OCI-M2 (cell line): Measurements from ENCODE around the gene PDP2.

Source experiments
- DNase-seq: peaks from one replicate; lab custom pipeline; 2025; ENCODE audit not compliant: unreplicated experiment; lab: John Stamatoyannopoulos, UW

The PDP2 gene

DNA sequence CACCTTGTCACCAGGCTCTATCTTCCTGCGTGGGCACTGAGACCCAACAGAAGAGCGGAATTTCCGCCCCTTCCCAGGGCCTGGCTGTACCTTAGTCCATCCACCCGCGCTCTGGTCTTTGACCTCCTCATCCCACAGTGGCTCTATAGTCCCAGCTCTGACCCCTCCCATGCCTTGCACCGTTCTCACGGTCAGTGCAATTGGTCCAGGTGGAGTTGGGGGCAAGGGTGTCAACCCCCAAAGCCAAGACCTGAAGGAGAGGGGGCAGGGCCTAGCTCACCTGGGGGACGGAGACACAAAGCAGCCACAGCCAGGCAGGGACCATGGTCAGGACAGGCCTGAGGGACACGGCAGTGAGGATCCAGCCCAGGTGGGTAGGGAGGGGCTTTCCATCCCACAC, 37.4 kb downstream of the PDP2 start:
- DNase-seq: no peak

DNA sequence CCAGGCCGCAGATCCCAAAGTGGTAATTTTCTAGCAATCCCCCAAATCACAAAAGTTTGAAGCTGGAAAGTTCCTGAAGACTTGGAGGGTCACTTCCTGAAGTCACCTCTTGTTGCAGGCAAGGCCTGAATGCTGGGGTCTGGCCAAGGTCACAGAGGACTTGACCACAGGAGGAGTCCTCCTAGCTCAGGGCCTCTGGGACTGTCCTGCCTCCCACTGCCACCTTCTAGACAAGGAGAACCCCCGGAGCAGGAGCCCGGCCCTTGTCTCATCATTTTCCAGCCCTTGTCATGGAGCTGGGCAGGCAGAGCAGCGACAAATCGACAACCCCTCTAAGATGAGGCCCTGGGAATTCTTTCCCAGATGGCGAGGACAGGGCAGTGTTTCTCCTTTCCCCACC, 38.0 kb downstream of the PDP2 start:
- DNase-seq: no peak

DNA sequence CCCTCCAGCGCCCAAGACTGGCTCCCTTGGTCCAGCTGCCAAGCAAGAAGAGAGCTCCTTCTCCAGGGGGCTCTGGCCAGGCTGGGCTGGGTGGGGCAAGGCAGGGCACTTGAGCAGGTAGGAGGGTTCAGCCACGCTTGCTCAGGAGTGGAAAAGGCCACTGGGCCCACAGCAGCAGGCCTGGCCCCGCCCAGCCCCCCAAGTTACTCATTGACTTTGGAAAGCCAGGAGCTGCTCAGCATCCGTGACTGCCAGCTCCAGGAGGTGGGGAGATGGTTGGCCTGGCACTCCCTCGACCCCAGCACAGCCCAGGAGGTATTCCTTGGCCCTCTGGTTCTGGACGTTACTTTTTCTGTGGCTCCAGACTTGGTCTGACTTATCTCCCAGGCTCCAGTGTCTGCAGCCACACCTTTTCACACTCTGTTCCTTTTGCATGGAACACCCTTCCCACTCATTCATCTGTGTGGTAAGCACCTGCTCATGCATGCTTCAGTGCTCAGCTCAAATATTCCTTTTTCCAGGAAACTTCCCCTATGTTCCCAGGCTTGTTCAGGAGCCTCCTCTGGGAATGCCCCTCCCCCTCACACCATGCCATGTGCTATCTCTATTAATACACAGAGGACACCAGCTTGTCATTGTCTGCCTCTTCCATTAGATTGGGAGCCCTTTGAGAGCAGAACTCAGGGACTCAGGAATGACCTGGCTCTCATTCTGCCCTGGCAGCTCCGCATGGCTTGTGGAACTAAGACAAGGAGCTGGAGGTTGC, 38.7 kb downstream of the PDP2 start, which contains the start of gene CDH16:
Gene CDH16 (minus strand): TSS at position 83 of the 766 bp plus-strand sequence. CDS start 820 bp downstream, outside the sequence.
- DNase-seq: no peak

DNA sequence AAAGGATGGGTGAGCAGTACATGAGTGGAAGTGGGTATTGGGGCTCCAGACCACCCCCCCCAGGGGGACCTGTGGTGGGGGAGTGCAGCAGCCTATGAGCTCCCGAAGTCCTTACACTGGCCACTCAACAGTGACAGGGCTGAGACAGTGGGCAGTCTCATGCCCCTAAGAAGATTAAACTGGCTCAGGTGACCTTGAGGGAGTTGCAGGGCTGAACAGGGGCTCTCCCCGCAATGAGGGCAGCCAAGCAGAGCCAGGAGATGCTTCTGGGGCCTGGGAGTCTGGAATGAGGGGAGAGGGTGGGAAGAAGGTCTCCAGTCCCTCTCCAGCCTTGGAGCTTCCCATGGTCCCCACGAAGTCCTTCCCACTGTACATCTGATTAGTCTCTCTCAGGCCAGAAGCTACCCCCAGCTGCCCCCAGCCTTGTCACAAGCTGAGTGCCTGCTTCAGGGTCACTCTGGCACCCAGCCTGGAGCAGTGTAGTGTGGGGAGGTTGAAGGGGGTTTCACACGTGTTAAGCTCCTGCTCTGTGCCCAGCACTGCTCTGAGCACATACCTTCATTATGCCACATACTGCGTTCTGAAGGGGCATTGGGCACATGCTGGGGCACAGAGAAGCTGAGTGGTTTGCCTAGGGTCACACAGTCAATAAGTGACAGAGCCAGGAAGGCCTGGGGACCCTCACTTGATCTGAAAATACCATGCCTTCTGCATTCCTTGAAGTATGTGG, 39.4 kb downstream of the PDP2 start:
- no peak for DNase-seq

DNA sequence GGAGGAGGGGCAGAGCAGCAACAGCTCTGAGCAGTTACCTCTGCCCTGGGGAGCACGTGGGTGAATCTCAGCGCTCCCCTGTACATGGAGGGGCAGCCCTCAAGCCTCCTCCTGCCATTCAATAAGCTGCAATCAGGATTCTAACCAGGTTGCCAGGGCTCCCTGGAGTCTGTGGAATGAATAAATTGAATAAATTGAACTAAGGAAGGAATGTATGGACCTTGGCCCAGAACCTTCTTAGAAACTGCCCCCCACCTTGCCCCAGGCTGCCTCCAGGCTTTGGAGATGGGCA, 39.9 kb downstream of the PDP2 start:
- no peak for DNase-seq

DNA sequence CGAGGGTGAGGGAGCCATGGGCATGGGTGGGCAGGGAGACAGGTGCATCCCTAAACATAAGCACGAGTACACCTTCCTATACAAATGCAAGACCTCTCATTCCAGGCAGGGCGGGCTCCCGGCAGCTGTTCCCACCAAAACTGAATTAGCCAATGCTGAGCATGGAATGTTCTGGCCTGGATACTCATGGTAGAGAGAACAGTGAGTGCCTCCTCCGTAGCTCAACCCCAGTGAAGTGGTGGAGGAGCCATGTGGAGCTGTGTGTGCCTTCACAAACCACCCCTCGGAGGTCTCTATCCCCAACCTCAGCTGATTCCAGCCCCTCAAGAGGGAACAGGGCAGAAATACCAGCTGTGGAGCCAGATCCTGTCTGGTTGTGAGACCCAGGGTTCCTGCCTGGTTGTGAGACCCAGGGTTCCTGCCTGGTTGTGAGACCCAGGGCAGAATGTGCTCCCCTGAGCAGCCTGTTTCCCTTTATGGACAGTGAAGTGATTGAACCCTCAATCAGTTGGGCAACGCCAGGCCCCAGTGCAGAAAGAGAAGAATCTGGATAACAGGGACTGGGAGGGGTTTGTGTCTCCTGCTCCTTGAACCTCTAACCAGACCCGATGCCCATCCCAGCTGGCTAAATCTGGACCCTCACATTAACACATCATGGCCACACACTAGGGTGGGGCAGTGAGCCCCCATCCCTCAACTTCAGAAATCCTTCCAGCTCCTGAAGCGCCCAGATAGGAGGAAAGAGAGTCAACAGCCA, 40.8 kb downstream of the PDP2 start:
- DNase-seq: no peak

DNA sequence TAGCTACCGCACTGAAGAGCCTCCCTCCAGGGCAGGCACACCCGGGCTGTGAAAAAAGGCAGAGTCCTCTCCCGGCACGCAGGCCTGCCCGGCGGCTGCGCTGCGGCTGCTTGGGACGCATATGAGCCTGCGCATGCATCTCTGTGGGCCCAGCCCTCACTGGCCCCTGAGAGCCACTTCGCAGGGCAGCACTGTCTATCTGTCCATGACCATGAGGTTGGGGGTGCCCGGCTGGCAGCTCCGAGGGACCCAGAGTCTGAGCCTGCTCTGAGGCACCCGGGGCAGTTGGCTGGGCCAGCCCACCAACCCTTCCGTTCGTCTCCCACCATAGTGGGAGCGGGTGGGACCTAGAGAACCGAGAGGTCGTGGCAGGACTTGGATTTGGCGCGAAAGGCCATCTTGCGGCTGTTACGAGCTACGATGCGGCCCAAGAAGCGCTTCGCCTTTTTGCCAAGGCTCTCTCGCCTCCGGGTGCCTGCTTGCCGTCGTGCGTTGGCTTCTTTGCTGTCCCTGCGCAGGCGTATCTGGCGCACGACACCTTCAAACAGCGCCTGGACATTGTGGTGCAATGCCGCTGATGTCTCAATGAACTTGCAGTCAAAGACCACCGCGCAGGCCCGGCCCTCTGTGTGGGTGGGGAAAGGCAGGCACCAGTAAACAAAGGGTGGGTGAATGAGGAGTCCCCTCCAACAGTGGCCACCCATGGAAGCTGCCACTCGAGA, 41.6 kb downstream of the PDP2 start:
- no peak for DNase-seq

DNA sequence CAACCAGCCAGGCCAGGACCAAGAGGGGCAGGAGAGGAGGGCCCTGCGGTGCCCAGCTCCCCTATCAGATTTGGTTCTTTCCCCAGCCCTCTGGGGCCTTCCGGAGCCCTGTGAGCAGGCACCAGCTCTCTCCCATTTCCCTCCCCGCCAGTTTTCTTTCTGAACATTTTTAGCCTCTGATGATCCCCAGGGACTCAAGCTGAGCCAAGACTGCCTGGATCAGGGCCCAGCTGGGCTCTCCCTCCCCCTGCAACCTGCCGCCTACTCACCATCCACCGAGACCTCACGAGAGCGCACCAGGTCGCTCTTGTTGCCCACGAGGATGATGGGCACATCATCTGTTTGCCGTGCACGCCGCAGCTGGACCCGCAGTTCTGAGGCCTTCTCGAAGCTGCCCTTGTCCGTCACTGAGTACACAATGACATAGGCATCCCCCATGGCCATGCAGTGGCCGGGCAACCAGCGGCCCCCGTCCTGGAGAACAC, 43.0 kb downstream of the PDP2 start:
- DNase-seq: no peak

DNA sequence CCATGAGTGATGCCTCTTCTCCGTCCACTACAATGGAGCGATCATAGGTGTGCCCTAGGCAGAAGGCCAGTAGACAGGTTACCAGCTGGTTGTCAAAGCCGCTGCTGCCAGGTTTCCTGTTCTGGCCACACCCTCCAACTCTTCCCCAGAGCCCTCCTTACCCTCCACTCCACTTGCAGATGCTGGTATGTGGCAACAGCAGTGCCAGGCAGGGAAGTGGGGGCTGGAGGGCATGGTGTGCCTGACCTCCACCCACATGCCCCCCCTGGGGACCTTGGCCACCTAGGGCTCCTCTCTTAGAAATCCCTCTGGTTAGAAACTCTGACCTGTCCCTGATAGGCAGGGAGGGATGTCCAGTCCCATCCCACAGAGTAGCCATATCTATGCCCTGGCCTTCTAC, 43.6 kb downstream of the PDP2 start:
- DNase-seq: no peak

DNA sequence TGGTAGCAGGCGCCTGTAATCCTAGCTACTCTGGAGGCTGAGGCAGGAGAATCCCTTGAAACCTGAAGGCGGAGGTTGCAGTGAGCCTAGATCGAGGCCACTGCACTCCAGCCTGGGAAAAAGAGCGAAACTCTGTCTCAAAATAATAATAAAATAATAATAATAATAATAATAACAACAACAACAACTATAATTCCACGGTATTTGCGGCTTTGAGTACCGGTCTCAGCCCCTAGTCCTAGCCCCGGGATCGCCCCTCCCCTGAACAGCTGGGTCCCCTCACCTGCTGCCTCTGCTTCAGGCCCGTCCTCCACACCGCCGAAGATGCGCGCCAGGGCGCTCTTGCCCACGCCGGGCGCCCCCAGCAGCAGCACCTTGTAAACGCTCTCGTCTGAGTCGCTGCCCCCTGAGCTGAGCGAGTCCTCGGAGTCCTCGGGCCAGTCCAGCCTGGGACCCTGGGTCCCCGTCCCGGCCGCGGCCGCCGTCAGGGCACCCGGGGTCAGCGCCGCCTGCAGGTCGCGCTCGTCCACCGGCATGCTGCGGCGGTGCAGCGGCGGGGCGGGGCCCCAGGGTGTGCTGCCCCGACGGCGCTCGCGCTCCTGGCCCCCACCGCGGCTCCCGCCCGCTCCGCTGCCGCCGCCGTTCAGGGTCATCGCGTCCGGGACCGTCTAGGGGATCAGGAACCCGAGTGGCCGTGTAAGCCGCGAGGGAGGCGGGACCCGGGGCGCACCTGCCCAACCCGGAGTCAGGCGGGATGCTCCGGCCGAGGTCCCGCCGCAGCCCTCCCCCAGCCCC, 44.4 kb downstream of the PDP2 start:
- DNase-seq: no peak

DNA sequence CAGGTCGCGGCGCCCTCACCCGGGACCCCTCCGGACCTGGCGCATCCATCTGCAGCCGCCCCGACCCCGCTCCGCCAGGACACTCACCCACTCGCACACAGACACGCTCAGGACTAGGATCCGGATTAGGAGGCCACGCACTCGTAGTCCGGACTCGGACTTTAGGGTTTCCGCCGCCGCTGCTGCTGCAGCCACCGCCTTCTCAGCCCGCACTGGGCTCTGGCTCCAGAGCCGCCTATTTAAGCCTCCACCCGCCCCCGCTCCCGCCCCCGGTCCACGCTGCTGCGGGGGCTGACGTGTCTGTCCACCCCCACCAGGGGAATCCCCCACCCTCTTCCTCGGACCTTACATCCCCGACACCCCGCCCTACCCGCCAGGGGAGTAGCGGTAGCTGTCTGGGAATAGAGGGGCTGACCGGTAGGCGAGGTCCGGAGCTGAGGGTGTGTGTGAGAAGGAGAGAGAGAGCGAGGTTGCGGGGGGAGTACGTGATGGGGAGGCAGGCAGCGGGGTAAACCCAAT, 45.1 kb downstream of the PDP2 start, which contains the start of gene RRAD:
Gene RRAD (minus strand): TSS at position 214 of the 519 bp plus-strand sequence. CDS start 356 bp downstream, outside the sequence.
- no peak for DNase-seq

DNA sequence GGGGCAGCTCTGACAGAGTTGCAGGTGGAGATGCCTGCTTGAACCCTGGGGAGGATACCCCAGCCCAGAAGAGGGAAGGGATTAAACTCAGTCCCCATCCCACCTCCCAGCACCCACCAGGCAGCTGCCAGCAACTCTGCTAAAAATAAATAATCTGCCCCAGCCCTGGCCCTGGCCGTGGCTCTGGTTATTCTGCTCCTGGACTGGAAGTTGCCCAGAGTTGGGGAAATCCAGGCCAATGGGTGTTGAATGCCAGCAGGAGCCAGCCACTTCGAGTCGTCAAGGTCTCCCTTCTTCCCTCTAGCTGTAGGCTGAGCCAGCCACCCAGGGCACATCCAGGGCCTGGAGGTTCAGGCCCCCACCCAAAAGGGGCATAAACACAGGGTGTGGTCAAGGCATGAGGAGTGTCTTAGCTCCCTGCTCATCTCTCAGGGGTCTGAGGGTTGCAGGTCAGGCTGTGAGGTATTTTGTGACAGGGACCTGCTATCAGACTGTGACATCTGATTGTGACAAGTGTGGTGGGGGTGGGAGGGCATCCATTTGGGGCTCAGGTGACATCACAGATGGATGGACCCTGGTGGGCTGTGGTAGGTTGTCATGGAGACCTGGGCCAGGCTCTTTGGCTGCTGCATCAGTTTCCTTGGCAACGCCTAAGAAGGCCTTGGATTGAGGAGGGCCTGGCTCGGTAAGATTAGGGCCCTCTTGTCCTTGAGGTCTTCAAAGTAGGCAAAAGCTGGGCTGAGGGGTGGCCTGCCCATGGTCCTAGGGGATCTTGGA, 46.0 kb downstream of the PDP2 start:
- no peak for DNase-seq

DNA sequence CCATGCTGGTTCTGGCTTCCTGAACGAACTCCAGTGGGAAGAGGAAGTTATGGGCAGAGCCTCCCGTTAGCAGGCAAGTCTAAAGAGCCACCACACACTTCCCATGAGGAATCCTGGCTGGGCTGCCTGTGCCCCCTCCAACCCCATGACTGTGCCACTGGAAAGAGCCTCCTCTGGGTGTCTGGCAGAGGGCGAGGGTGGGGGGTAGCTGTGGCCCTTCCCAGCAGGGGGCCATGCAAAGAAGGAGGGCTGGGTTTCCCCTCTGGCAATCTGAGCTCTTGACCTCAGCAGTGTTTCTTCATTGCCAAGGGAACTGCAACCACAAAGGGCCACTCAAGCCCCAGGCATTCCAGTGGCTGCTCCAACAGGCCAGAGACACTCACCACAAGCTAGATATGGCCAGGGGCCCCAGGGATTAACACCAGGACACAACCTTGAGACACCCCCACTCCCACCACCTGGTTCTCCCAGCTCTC, 46.7 kb downstream of the PDP2 start:
- no peak for DNase-seq

DNA sequence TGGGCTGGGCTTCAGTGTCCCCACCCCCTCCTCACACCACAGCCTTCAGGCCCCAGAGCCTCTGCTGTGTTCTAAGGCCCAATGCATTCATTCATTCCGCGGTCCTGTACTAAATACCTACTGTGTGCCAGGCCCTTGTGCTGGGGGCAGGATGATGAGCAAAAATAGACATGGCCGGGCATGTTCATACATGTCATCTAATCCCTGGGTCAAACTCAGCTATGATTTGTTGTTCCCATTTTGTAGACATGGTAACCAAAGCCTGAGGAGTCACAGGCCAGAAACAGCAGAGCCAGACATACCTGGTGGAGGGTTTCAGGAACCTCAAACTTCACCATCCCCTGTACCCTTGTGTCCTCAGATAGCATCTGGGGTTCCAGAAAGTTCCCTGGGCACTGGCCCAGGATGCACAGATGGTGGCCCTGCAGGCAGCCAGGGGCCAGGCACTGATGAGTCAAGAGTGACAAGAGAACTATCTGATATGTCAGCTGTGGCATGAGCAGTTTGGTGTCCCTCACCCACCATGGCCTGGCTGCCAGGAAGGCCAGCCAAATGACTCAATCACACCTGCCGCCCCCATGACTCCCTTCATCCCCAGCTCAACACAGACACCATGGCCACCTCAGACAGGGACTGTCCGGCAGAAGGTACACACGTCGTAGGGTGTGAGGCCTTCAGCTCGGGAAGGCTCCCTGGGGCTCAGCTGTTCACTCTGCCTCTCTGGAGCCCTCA, 47.8 kb downstream of the PDP2 start:
- no peak for DNase-seq

DNA sequence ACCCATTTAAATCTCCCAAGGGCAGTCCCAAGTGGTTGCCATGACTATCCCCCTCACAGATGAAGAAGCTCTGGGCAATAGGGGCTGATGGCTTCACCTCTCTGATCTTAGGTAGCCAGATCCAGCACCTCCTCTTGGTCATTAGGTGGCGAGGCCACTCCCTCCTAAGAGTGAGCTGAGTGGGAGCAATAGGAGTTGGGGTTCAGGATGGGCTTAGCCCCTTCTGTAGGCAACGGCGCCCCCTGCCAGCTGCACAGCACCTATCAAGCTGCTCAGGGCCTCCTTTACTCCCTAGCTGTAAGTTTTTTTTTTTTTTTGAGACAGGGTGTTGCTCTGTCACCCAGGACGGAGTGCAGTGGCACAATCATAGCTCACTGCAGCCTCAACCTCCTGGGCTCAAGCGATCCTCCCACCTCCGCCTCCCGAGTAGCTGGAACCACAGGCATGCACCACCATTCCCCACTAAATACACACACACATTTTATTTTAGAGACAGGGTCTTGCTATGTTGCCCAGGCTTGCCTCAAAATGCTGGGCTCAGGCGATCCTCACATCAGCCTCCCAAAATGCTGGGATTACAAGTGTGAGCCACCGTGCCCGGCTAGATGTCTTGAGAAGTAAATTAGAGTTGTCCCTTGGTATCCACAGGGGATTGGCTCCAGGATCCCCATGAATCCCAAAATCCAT, 48.5 kb downstream of the PDP2 start:
- DNase-seq: no peak

DNA sequence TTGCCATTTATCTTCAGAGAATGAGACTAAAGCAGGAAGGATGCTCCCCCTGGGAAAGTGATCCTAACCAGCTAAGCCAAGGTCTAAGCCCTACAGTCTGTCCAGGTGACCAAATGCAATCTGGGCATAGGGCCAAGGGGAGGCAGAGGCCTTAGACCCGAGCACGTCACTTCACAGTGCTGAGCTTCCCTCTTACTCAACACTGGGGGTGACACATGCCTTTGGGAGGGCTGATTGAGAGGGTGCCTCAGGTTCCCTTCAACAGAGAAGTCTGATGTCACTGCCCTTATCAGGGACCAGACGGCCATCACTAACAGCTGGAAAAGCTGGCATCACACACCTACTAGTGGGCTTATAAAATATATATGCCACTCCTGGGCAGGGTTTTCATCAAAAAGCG, 49.9 kb downstream of the PDP2 start:
- no peak for DNase-seq

DNA sequence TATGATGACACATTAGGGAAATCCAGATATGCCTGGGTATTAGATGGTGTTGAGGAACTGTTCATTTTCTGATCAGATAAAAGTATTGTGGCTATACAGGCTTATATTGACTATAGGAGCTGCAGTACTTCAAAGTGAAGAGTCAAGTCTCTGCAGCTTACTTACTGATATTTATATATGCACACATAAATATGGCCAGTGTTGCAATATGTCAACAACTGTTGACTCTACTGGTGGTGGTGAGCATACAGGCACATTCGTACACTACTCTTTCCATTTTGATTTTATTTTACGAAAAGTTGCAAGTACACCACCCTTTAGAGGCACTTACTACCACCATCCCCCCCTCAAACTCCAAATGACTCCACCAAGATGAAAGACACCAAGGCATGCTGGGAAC, 51.4 kb downstream of the PDP2 start:
- DNase-seq: no peak

DNA sequence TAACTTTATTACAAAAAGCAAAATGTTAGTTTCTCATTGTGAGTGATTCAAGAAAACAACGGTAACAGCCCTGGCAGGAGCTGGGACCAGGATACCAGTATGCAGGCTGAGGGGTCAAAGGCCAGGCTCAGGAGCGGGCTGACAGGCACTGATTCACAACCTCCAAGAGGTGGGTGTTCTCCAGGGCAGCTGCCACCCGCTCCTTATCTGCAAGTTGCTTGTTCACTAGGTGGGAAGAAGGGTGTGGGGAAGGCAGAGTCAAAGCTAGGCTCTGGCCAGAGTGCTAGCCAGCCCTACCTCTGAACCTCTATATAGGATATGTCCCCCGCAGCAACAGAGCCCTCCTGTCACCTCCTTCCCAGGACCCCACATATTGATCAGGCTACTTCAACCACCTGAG, 51.8 kb downstream of the PDP2 start:
- DNase-seq: no peak
